Right lobe of liver (tissue), 6 donors: ENCODE data around the gene GPC6. TPM values are rescaled to one million over a fixed set of nuclear protein-coding genes. Genes with fewer than 3 reads are reported as not detected.

Experiments used
- ATAC-seq, 4 donors: fragments of 200-7000 bp; cut with Tn5 transposase; one replicate each; pipeline ENCODE4 v1.9.1; 2020; ENCODE audit warnings: mild to moderate bottlenecking in 4 of 4, moderate library complexity in 4 of 4
- DNase-seq, 3 donors: peaks; one replicate each; pipeline ENCODE4 v3.0.0-alpha.2; 2020
- H3K27ac ChIP-seq, 3 donors: fragments of 200-600 bp; one replicate each; pipeline ENCODE4 v1.8.0; 2022
- H3K27me3 ChIP-seq, 2 donors: fragments of 200-600 bp; one replicate each; pipeline ENCODE4 v1.8.0; 2022
- H3K36me3 ChIP-seq, 4 donors: fragments of 200-600 bp; sonication (generic) in 1 of 4; one replicate each; pipeline versions ENCODE4 v1.5.1 to v1.8.0; 2017 to 2022; ENCODE audit warnings: control low read depth in 1 of 4
- H3K4me1 ChIP-seq, 4 donors: fragments of 200-600 bp; sonication (generic) in 1 of 4; one replicate each; pipeline versions ENCODE4 v1.5.1 to v1.8.0; 2017 to 2022; ENCODE audit warnings: control low read depth in 1 of 4
- H3K4me3 ChIP-seq, 3 donors: fragments of 200-600 bp; one replicate each; pipeline ENCODE4 v1.8.0; 2022
- H3K9me3 ChIP-seq, 4 donors: fragments of 200-600 bp; sonication (generic) in 1 of 4; one replicate each; pipeline versions ENCODE4 v1.5.1 to v1.8.0; 2017 to 2022; ENCODE audit warnings: control low read depth in 1 of 4
- POLR2A ChIP-seq: fragments of 450-650 bp; IDR thresholded peaks from one replicate; pipeline ENCODE4 v1.6.1; 2017; ENCODE audit warnings: antibody characterized with exemption, mild to moderate bottlenecking
- WGBS: methylation state at CpG from one replicate; pipeline ENCODE4 v1.1.6; 2018; ENCODE audit warnings: low coverage, low lambda C conversion rate; ENCODE audit not compliant: insufficient coverage; ENCODE audit errors: missing lambda C conversion rate; 5-methylcytosine and 5-hydroxymethylcytosine counted together
- intact Hi-C, 2 donors: fragments of 100-400 bp; cut with DNase I; formaldehyde crosslinking; loops; one replicate each; pipeline versions ENCODE4 v1.11.2 to v1.14.1; 2022
- total RNA-seq, 6 experiments: library from RNA; depleted of rRNA in 2 of 6; stranded (reverse); fragments of >200 nt in 2 of 6; fragmentation: NEBNext Ultra II Directional in 3 of 6; extraction: Animal tissue kit (Norgen Biotek cat#: 25700) in 3 of 6; gene quantifications; one replicate each; pipeline versions ENCODE4 v1.1.0 to v1.2.4, GENCODE V29; 2016 to 2023
- TF ChIP-seq, protein P1 (sequence below), 4 donors: fragments of 200-600 bp in 3 of 4; fragments of 450-650 bp in 1 of 4; IDR thresholded peaks; one replicate each; pipeline versions ENCODE4 v1.5.1 to v1.8.0; 2016 to 2022; ENCODE audit warnings: antibody characterized with exemption in 4 of 4, mild to moderate bottlenecking in 2 of 4
- donor health status: DM: no; HTN: yes; CAD: no.
- donor health status: DM: no; HTN: no; CAD: no.
- donor health status: DM: no; HTN: no; CAD: no.
- donor health status: DM: no; HTN: yes; CAD: no.
- donor health status: DM: no; HTN: yes; CAD: no.

Gene GPC6
- total RNA-seq, 6 experiments from 2014 or later, result 18.6 to 30.1 (median 20.2) TPM

GRCh38 chr13:93927431-93927830 lies 700.8 kb downstream of the GPC6 start:
- DNase-seq (no peak), ATAC-seq (no peak)
- 67% methylated on average over 1 of the region's 1 CpG for WGBS
- no peaks in the 10 kb centered on the region for H3K27me3 ChIP-seq
- no peaks in the 10 kb centered on the region for H3K4me1 ChIP-seq
- intact Hi-C loops, result no loop called here
- no peak overlapping the region for H3K4me3 ChIP-seq
- H3K27ac ChIP-seq, result no peak overlapping the region
- H3K9me3 ChIP-seq, result no peaks in the 10 kb centered on the region
- H3K36me3 ChIP-seq, result no peaks in the 10 kb centered on the region
- TF ChIP-seq, protein P1, sequence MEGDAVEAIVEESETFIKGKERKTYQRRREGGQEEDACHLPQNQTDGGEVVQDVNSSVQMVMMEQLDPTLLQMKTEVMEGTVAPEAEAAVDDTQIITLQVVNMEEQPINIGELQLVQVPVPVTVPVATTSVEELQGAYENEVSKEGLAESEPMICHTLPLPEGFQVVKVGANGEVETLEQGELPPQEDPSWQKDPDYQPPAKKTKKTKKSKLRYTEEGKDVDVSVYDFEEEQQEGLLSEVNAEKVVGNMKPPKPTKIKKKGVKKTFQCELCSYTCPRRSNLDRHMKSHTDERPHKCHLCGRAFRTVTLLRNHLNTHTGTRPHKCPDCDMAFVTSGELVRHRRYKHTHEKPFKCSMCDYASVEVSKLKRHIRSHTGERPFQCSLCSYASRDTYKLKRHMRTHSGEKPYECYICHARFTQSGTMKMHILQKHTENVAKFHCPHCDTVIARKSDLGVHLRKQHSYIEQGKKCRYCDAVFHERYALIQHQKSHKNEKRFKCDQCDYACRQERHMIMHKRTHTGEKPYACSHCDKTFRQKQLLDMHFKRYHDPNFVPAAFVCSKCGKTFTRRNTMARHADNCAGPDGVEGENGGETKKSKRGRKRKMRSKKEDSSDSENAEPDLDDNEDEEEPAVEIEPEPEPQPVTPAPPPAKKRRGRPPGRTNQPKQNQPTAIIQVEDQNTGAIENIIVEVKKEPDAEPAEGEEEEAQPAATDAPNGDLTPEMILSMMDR (IDR thresholded peaks at IDR 0.05), result no peak
- no peak for TF ChIP-seq POLR2A

DNA sequence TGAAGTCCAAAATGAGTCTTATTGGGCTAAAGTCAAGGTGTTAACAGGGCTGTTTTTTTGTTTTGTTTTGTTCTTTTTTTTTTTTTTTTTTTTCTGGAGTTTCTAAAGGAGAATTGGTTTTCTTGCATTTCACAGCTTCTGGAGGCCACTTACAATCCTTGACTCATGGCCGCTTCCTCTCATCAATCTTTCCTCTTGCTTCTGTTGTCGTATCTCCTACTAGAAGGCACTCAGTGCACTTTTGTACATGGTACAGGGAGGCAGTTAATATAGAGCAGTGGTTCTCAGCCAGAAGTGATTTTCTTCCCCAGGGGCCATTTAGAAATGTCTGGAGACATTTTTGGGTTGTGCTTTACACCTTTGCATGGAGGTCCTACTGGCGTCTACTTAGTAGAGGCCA lies 706.3 kb downstream of the GPC6 start:
- no peaks in the 10 kb centered on the region for H3K36me3 ChIP-seq
- ATAC-seq (no peak), DNase-seq (no peak)
- intact Hi-C loops, result no loop called here
- WGBS, result 100% methylated on average over 2 of the region's 3 CpGs
- no peaks in the 10 kb centered on the region for H3K27me3 ChIP-seq
- TF ChIP-seq POLR2A, result no peak
- TF ChIP-seq, protein P1 (IDR thresholded peaks at IDR 0.05), result no peak
- H3K27ac ChIP-seq, result no peak overlapping the region
- H3K9me3 ChIP-seq, result no peaks in the 10 kb centered on the region
- H3K4me3 ChIP-seq, result no peak overlapping the region
- H3K4me1 ChIP-seq, result no peaks in the 10 kb centered on the region

- H3K4me1 ChIP-seq, result no peaks in the 10 kb centered on the region
- WGBS, result 87% methylated on average over 4 of the region's 4 CpGs
- no peak for DNase-seq
- H3K36me3 ChIP-seq, result no peaks in the 10 kb centered on the region
- ATAC-seq, result no peak
- H3K27me3 ChIP-seq, result no peaks in the 10 kb centered on the region
- TF ChIP-seq POLR2A, result no peak
- TF ChIP-seq, protein P1 (IDR thresholded peaks at IDR 0.05), result no peak
- intact Hi-C loops, result no loop called here
- H3K27ac ChIP-seq, result no peak overlapping the region
- no peak overlapping the region for H3K4me3 ChIP-seq
- H3K9me3 ChIP-seq, result no peaks in the 10 kb centered on the region
Measured at GRCh38 chr13:93936901-93937300, 710.3 kb downstream of the GPC6 start.

DNA sequence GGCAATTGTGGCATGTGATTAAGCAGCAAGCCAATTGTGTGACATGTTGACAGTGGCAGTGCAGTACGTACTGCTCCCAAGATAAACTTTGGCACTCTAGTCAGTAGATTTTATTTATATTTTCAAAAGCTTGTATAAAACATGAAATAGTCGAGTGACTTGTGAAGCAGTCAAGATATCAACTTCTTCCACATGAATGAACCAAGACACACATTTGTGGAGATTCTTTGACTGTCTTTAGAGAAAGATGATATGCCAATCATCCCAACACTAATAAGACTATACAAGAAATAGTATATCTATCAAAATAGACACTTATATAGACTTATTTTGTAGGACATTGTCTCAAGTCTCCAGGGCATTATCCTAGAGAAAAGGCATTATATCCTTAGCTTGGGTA lies 714.8 kb downstream of the GPC6 start:
- H3K4me3 ChIP-seq, result no peak overlapping the region
- DNase-seq (no peak), ATAC-seq (no peak)
- H3K4me1 ChIP-seq, result no peaks in the 10 kb centered on the region
- intact Hi-C loops, result no loop called here
- H3K27ac ChIP-seq, result no peak overlapping the region
- H3K27me3 ChIP-seq, result no peaks in the 10 kb centered on the region
- H3K36me3 ChIP-seq, result no peaks in the 10 kb centered on the region
- 68% methylated on average over 2 of the region's 2 CpGs for WGBS
- TF ChIP-seq POLR2A, result no peak
- TF ChIP-seq, protein P1 (IDR thresholded peaks at IDR 0.05), result no peak
- no peaks in the 10 kb centered on the region for H3K9me3 ChIP-seq

DNA sequence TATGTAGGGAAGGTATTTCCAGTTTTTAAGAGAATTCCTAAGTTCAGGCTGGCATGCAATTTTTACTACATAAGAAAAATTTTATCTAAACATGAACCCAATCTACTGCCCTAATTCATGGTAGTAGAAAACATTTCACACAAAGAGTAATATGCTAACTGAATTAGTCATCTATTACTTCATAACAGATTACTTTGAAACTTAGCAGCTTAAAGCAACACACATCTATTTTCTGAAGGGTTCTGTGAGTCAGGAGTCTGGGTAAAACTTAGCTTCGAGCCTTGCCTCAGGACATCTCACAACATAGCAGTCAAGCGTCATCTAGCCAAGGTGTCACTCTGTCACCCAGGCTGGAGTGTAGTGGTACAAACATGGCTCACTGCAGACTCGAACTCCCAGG lies 715.4 kb downstream of the GPC6 start:
- Histone ChIP-seq H3K4me3 (no peak overlapping the region), H3K4me1 (no peaks in the 10 kb centered on the region), H3K9me3 (no peaks in the 10 kb centered on the region), H3K36me3 (no peaks in the 10 kb centered on the region), H3K27me3 (no peaks in the 10 kb centered on the region), H3K27ac (no peak overlapping the region)
- TF ChIP-seq, protein P1 (IDR thresholded peaks at IDR 0.05), result no peak
- no peak for TF ChIP-seq POLR2A
- intact Hi-C loops, result no loop called here
- ATAC-seq (no peak), DNase-seq (no peak)
- 95% methylated on average over 2 of the region's 3 CpGs for WGBS
